Liver (tissue), 3 donors: ENCODE measurements around the gene HSD17B7.
"Not testable (repeated sequence)": the region's sequence is repeated elsewhere in the genome, so short reads cannot be mapped to it uniquely, and the experiment has no call there.

Experiments used
- GABPA ChIP-seq, 2 donors: IDR thresholded peaks in 1 of 2; conservative IDR thresholded peaks in 1 of 2; 2 replicates each; pipeline ENCODE4 v1.6.1; 2016; ENCODE audit warnings: antibody characterized with exemption in 2 of 2, mild to moderate bottlenecking in 1 of 2, moderate library complexity in 1 of 2
- NR2F2 ChIP-seq: IDR thresholded peaks from 2 replicates; pipeline ENCODE4 v1.6.1; 2016; ENCODE audit warnings: antibody characterized with exemption
- TF ChIP-seq, protein P1 (sequence below): fragments of 150-350 bp; IDR thresholded peaks from 2 replicates; pipeline ENCODE4 v1.5.1; 2017; ENCODE audit warnings: improper control_type of control experiment, low read depth, low read length; ENCODE audit not compliant: missing input control
- donor health status: healthy.
- donor health status: healthy.

DNA sequence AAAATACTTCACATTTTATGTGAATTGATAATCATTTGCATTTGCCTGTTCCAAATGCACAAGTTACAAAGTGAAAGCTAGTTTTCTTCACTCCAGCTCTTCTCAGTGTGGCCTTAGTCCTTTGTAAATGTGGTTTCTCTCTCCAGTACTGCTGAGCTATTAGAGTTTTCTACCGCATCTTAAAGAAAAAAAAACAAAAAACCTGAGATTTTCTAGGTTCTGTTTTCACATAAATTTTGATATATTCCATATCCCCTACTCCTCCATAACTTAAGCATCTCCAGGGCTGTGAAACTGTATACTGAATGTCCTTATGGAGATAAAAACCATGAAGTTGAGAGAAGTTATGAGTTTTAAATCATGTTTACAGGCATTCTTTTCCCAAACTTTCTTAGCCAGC is 3.8 kb downstream of the HSD17B7 start:
- TF ChIP-seq, protein P1, sequence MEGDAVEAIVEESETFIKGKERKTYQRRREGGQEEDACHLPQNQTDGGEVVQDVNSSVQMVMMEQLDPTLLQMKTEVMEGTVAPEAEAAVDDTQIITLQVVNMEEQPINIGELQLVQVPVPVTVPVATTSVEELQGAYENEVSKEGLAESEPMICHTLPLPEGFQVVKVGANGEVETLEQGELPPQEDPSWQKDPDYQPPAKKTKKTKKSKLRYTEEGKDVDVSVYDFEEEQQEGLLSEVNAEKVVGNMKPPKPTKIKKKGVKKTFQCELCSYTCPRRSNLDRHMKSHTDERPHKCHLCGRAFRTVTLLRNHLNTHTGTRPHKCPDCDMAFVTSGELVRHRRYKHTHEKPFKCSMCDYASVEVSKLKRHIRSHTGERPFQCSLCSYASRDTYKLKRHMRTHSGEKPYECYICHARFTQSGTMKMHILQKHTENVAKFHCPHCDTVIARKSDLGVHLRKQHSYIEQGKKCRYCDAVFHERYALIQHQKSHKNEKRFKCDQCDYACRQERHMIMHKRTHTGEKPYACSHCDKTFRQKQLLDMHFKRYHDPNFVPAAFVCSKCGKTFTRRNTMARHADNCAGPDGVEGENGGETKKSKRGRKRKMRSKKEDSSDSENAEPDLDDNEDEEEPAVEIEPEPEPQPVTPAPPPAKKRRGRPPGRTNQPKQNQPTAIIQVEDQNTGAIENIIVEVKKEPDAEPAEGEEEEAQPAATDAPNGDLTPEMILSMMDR, result not testable (repeated sequence)
- not testable (repeated sequence) for TF ChIP-seq NR2F2; GABPA (IDR thresholded peaks at IDR 0.05 in 1 of 2, conservative IDR thresholded peaks at IDR 0.05 in 1 of 2)
